ENCODE results near the gene HCRTR1. TPM values are rescaled to one million over a fixed set of nuclear protein-coding genes. Genes with fewer than 3 reads are reported as not detected.

The HCRTR1 gene
- total and polyA plus RNA-seq, 8 donors, result not detected

DNA sequence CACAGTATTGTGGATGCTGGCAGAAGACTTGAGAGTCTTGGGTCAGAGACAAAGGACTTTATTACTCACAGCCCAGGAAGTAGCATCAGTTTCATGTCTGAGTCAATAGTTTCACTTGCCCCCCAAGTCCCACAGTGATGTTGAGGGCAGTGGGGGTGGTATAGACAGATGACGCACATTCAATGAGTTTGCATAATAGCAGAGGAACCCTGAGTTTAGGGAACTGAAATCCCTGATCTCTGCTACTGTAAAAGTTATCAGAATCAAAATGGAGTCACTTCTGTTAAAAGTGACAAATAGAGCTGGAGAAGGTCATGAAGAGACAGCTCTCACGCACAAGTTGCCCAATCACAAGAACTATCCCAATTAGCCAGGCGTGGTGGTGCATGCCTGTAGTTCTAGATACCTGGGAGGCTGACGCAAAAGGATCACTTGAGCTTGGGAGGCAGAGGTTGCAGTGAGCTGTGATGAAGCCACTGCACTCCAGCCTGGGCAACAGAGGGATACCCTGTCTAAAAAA, 11.5 kb upstream of the HCRTR1 start:
- no peaks in the 10 kb centered on the region for H3K9me3 ChIP-seq
- no peak overlapping the region for H3K27ac ChIP-seq
- no peaks in the 10 kb centered on the region for H3K27me3 ChIP-seq
- intact Hi-C loops (cut with DNase I; ENCODE audit: low total_unique reads), result no loop called here
- WGBS, 5 donors, result 85 to 90% (median 89%) methylated on average over 4 of the region's 4 CpGs
- DNase-seq, result peak; percentile 16
- H3K4me3 ChIP-seq, result no peak overlapping the region
- H3K36me3 ChIP-seq, result no peaks in the 10 kb centered on the region
- TF ChIP-seq POLR2A (IDR thresholded peaks at IDR 0.05), result no peak
- TF ChIP-seq, protein P1, sequence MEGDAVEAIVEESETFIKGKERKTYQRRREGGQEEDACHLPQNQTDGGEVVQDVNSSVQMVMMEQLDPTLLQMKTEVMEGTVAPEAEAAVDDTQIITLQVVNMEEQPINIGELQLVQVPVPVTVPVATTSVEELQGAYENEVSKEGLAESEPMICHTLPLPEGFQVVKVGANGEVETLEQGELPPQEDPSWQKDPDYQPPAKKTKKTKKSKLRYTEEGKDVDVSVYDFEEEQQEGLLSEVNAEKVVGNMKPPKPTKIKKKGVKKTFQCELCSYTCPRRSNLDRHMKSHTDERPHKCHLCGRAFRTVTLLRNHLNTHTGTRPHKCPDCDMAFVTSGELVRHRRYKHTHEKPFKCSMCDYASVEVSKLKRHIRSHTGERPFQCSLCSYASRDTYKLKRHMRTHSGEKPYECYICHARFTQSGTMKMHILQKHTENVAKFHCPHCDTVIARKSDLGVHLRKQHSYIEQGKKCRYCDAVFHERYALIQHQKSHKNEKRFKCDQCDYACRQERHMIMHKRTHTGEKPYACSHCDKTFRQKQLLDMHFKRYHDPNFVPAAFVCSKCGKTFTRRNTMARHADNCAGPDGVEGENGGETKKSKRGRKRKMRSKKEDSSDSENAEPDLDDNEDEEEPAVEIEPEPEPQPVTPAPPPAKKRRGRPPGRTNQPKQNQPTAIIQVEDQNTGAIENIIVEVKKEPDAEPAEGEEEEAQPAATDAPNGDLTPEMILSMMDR (IDR thresholded peaks at IDR 0.05), result no peak
- no peak for TF ChIP-seq EP300 (IDR thresholded peaks at IDR 0.05)
- H3K4me1 ChIP-seq, result no peaks in the 10 kb centered on the region

GRCh38 chr1:31607360-31607759, 10.1 kb upstream of the HCRTR1 start:
- WGBS, 5 donors, result 83 to 90% (median 86%) methylated on average over 5 of the region's 5 CpGs
- TF ChIP-seq POLR2A (IDR thresholded peaks at IDR 0.05), result no peak
- no peak for TF ChIP-seq EP300 (IDR thresholded peaks at IDR 0.05)
- TF ChIP-seq, protein P1 (IDR thresholded peaks at IDR 0.05), result no peak
- no peak for TF ChIP-seq POLR2AphosphoS5 (IDR thresholded peaks at IDR 0.05)
- Histone ChIP-seq H3K27ac (no peak overlapping the region), H3K36me3 (no peaks in the 10 kb centered on the region), H3K4me1 (no peaks in the 10 kb centered on the region), H3K27me3 (no peaks in the 10 kb centered on the region), H3K9me3 (no peaks in the 10 kb centered on the region), H3K4me3 (no peak overlapping the region)
- DNase-seq, result no peak
- intact Hi-C loops (cut with DNase I; ENCODE audit: low total_unique reads), result no loop called here

DNA sequence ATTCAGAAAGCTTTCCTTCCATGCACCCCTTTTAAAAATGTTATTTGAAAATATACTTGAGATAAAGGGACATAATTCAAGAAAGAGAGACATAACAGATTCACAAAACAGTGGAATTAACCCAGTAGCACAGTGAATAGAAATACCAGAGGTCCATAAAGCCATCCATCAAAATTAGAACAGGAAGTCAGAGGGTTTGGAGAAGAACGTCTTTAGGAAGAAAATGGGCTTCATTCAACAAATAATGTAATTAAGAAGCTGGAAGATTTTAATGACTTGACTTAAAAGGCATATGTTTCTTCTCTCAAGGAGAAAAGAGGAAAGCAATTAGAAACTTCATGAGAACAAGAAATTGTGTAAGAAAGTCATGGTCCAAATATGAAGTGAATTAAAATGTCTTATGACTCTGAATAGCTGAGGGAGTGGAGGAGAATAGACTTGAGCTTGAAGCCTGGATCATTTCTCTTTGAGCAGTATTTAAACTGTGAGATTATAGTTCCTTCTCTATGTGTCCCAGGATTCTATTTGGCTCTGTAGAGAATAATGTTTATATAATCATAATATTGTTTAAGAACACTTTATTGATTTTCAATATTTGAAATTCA, 7.9 kb upstream of the HCRTR1 start:
- H3K9me3 ChIP-seq, result no peaks in the 10 kb centered on the region
- TF ChIP-seq POLR2A (IDR thresholded peaks at IDR 0.05), result no peak
- no peak for TF ChIP-seq EP300 (IDR thresholded peaks at IDR 0.05)
- TF ChIP-seq, protein P1 (IDR thresholded peaks at IDR 0.05), result no peak
- no peak for TF ChIP-seq POLR2AphosphoS5 (IDR thresholded peaks at IDR 0.05)
- no peaks in the 10 kb centered on the region for H3K27me3 ChIP-seq
- WGBS, 5 donors, result 17 to 33% (median 25%) methylated on average over 1 of the region's 1 CpG
- no peak overlapping the region for H3K4me3 ChIP-seq
- intact Hi-C loops (cut with DNase I; ENCODE audit: low total_unique reads), result no loop called here
- H3K4me1 ChIP-seq, result no peaks in the 10 kb centered on the region
- no peak for DNase-seq
- no peaks in the 10 kb centered on the region for H3K36me3 ChIP-seq
- no peak overlapping the region for H3K27ac ChIP-seq

- H3K27ac ChIP-seq, result no peak overlapping the region
- H3K4me3 ChIP-seq, result no peak overlapping the region
- DNase-seq, result peak in 1 of 2 donors; percentile 56
- intact Hi-C loops (cut with DNase I; ENCODE audit: low total_unique reads), result no loop called here
- no peaks in the 10 kb centered on the region for H3K36me3 ChIP-seq
- H3K27me3 ChIP-seq, result peaks cover 0 to 36% (median 27%) of the 10 kb centered on the region in 3 donors
- H3K9me3 ChIP-seq, result no peaks in the 10 kb centered on the region
- 79 to 85% (median 81%) methylated on average over 5 to 8 of the region's 8 CpGs for WGBS, 5 donors
- TF ChIP-seq EP300 (IDR thresholded peaks at IDR 0.05) (no peak), POLR2AphosphoS5 (IDR thresholded peaks at IDR 0.05) (no peak), POLR2A (IDR thresholded peaks at IDR 0.05) (no peak)
- TF ChIP-seq, protein P1 (IDR thresholded peaks at IDR 0.05), result no peak
- H3K4me1 ChIP-seq, result peaks cover 11 to 16% (median 13%) of the 10 kb centered on the region in 4 donors
Observed at GRCh38 chr1:31614414-31615005, 3.0 kb upstream of the HCRTR1 start.
